SU-DHL-6 (cell line): ENCODE measurements around the gene SH2D3A.

Source experiments
- EZH2phosphoT487 ChIP-seq: fragments of 200-600 bp; sonication (generic), shearing (Covaris generic); conservative IDR thresholded peaks from 2 replicates; pipeline ENCODE4 v1.6.1; 2018; ENCODE audit warnings: mild to moderate bottlenecking, antibody characterized with exemption, low read length, moderate library complexity, mixed read lengths
- TF ChIP-seq, protein P1 (sequence below): fragments of 200-600 bp; sonication (generic); IDR thresholded peaks from one replicate; pipeline ENCODE4 v1.5.1; 2017; ENCODE audit warnings: antibody characterized with exemption, mild to moderate bottlenecking, low read length, moderate library complexity; ENCODE audit not compliant: insufficient read depth, poor library complexity, severe bottlenecking

DNA sequence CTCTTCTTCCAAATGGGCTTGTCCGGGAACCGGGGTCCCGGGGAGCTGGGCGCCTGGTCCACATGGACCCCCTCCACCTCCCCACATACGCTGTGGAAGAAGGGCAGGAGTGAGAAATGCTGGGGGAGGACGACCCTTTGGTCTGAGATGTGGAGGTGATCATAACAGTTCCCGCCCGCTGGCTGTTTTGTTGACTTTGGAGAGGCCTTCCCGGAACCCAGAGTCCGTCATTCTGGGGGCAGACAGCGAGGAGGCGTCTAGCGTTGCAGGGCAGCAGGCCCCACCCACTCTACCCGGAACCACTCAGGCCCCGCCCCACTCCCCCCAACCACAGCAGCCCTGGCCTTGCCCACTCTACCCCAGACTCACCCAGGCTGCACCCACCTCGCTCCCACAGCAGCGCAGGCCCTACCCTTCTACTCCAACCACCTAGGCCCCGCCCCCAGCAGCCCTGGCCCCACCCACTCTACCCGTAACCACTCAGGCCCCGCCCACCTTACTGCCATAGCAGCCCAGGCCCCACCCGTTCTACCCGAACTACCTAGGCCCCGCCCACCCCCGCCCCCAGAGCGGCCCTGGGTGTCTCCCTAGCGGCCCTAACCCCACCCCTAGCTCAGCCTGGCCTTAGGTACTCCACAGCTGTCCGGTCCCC, 37.0 kb downstream of the SH2D3A start:
- TF ChIP-seq, protein P1, sequence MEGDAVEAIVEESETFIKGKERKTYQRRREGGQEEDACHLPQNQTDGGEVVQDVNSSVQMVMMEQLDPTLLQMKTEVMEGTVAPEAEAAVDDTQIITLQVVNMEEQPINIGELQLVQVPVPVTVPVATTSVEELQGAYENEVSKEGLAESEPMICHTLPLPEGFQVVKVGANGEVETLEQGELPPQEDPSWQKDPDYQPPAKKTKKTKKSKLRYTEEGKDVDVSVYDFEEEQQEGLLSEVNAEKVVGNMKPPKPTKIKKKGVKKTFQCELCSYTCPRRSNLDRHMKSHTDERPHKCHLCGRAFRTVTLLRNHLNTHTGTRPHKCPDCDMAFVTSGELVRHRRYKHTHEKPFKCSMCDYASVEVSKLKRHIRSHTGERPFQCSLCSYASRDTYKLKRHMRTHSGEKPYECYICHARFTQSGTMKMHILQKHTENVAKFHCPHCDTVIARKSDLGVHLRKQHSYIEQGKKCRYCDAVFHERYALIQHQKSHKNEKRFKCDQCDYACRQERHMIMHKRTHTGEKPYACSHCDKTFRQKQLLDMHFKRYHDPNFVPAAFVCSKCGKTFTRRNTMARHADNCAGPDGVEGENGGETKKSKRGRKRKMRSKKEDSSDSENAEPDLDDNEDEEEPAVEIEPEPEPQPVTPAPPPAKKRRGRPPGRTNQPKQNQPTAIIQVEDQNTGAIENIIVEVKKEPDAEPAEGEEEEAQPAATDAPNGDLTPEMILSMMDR = no peak
- TF ChIP-seq EZH2phosphoT487 = no peak
